GM12878 (cell line): Measurements from ENCODE around the gene CPHXL.

Experiments
- LARP7 ChIP-seq: fragments of 450-650 bp; IDR thresholded peaks from 2 replicates; pipeline ENCODE4 v1.6.1; 2017; ENCODE audit warnings: mild to moderate bottlenecking
- POLR2A ChIP-seq: IDR thresholded peaks from 2 replicates; pipeline ENCODE4 v1.6.1; 2011; ENCODE audit warnings: low read depth, mild to moderate bottlenecking, low read length
- SREBF2 ChIP-seq: IDR thresholded peaks from 2 replicates; pipeline ENCODE4 v1.6.1; 2012; ENCODE audit warnings: mild to moderate bottlenecking, low read length
- TF ChIP-seq, protein P1 (sequence below): IDR thresholded peaks from 2 replicates; pipeline ENCODE4 v1.6.1; 2011; ENCODE audit warnings: borderline replicate concordance, low read depth, mild to moderate bottlenecking, moderate library complexity, mixed read lengths, low read length; ENCODE audit not compliant: insufficient read depth; ENCODE audit errors: extremely low read length
- TF ChIP-seq, protein P2 (sequence below): fragments of 450-650 bp; IDR thresholded peaks from 2 replicates; pipeline ENCODE4 v1.6.1; 2017; ENCODE audit warnings: mild to moderate bottlenecking, moderate library complexity

DNA sequence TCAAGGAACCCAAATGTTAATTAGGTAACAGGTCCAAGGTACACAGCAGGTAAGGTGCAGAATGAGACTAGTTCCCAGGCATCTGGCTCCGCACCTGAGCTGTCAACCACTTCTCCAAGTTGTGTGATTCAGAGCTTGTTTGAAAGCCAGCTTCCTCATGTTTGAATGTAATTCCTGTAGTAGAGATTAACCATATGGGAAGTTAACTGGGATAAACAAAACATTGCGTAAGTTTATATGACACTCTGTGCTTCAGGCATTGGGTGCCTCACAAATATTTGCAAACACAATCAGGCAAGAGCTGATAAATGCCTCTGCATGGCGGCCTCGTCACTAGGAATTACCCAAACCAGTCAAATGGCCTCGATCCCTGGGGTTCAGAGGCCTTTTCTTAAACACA lies 27.9 kb upstream of the CPHXL start:
- no peak for TF ChIP-seq LARP7
- TF ChIP-seq POLR2A: no peak
- TF ChIP-seq, protein P1, sequence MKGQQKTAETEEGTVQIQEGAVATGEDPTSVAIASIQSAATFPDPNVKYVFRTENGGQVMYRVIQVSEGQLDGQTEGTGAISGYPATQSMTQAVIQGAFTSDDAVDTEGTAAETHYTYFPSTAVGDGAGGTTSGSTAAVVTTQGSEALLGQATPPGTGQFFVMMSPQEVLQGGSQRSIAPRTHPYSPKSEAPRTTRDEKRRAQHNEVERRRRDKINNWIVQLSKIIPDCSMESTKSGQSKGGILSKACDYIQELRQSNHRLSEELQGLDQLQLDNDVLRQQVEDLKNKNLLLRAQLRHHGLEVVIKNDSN: no peak
- TF ChIP-seq, protein P2, sequence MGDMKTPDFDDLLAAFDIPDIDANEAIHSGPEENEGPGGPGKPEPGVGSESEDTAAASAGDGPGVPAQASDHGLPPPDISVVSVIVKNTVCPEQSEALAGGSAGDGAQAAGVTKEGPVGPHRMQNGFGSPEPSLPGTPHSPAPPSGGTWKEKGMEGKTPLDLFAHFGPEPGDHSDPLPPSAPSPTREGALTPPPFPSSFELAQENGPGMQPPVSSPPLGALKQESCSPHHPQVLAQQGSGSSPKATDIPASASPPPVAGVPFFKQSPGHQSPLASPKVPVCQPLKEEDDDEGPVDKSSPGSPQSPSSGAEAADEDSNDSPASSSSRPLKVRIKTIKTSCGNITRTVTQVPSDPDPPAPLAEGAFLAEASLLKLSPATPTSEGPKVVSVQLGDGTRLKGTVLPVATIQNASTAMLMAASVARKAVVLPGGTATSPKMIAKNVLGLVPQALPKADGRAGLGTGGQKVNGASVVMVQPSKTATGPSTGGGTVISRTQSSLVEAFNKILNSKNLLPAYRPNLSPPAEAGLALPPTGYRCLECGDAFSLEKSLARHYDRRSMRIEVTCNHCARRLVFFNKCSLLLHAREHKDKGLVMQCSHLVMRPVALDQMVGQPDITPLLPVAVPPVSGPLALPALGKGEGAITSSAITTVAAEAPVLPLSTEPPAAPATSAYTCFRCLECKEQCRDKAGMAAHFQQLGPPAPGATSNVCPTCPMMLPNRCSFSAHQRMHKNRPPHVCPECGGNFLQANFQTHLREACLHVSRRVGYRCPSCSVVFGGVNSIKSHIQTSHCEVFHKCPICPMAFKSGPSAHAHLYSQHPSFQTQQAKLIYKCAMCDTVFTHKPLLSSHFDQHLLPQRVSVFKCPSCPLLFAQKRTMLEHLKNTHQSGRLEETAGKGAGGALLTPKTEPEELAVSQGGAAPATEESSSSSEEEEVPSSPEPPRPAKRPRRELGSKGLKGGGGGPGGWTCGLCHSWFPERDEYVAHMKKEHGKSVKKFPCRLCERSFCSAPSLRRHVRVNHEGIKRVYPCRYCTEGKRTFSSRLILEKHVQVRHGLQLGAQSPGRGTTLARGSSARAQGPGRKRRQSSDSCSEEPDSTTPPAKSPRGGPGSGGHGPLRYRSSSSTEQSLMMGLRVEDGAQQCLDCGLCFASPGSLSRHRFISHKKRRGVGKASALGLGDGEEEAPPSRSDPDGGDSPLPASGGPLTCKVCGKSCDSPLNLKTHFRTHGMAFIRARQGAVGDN: no peak
- TF ChIP-seq SREBF2: no peak
